Measurements from ENCODE around the gene PRF1. TPM values are rescaled to one million over a fixed set of nuclear protein-coding genes. Genes with fewer than 3 reads are reported as not detected.
A peak's percentile ranks its signal among the peaks of the same experiment; 100 is the strongest.

Gene PRF1
- total and polyA plus RNA-seq, 2 donors (not counting 1 experiment from before 2014, with no cell fraction given), result not detected

DNA sequence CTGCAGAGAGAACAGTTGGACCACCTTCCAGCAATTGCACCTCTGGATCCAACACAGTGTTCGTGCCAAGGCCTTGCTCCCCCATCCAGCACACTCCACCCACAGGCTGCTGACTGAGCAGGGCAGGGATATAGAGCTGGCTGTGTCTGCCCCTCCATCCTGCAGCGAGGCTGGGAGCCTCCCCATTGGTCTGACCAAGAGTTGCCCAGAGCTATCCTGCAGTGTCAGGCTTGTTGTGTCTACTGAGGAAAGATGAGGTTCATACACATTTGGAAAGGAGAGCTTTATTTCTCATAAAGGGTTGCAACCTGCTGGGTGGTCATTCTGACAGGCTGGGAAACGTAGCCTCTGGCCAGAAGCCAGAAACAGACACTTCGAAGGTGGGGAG, 27.1 kb downstream of the PRF1 start:
- H3K79me2 ChIP-seq (ENCODE audit: control insufficient read depth, insufficient read depth, low read length), result no peaks in the 10 kb centered on the region
- no peak overlapping the region for H3K27ac ChIP-seq (ENCODE audit: insufficient read depth, low read length)
- H3K27me3 ChIP-seq (ENCODE audit: control insufficient read depth, insufficient read depth, low read length), result no peaks in the 10 kb centered on the region
- no peaks in the 10 kb centered on the region for H3K4me1 ChIP-seq (ENCODE audit: control insufficient read depth, extremely low read depth, insufficient read depth, low read length)
- no peaks in the 10 kb centered on the region for H3K9me3 ChIP-seq (ENCODE audit: control insufficient read depth, insufficient read depth, low read depth, low read length)
- no peak overlapping the region for H3K9ac ChIP-seq (ENCODE audit: insufficient read depth, low read length)
- no peaks in the 10 kb centered on the region for H3K36me3 ChIP-seq (ENCODE audit: control insufficient read depth, insufficient read depth, low read length)
- no peak overlapping the region for H2AFZ ChIP-seq (ENCODE audit: low read length)
- TF ChIP-seq, protein P1, sequence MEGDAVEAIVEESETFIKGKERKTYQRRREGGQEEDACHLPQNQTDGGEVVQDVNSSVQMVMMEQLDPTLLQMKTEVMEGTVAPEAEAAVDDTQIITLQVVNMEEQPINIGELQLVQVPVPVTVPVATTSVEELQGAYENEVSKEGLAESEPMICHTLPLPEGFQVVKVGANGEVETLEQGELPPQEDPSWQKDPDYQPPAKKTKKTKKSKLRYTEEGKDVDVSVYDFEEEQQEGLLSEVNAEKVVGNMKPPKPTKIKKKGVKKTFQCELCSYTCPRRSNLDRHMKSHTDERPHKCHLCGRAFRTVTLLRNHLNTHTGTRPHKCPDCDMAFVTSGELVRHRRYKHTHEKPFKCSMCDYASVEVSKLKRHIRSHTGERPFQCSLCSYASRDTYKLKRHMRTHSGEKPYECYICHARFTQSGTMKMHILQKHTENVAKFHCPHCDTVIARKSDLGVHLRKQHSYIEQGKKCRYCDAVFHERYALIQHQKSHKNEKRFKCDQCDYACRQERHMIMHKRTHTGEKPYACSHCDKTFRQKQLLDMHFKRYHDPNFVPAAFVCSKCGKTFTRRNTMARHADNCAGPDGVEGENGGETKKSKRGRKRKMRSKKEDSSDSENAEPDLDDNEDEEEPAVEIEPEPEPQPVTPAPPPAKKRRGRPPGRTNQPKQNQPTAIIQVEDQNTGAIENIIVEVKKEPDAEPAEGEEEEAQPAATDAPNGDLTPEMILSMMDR (conservative IDR thresholded peaks at IDR 0.05 in 1 of 2, IDR thresholded peaks at IDR 0.05 in 1 of 2; ENCODE audit: low read depth in 1 of 2, low read length in 2 of 2), result no peak
- no peak for TF ChIP-seq EZH2 (IDR thresholded peaks at IDR 0.05; ENCODE audit: low read length, missing control alignments)
- no peak overlapping the region for H3K4me3 ChIP-seq (replicated peaks in 1 of 4; ENCODE audit: control extremely low read depth in 1 of 4, insufficient read depth in 1 of 4, low read depth in 3 of 4, low read length in 4 of 4)
- no peak overlapping the region for H3K4me2 ChIP-seq (ENCODE audit: extremely low read depth, insufficient read depth, low read length)
- DNase-seq (ENCODE audit: low read depth in 2 of 2), result peak in 1 of 2 donors; percentile 41
- no peaks in the 10 kb centered on the region for H4K20me1 ChIP-seq (ENCODE audit: control insufficient read depth, extremely low read depth, insufficient read depth, low read length)

DNA sequence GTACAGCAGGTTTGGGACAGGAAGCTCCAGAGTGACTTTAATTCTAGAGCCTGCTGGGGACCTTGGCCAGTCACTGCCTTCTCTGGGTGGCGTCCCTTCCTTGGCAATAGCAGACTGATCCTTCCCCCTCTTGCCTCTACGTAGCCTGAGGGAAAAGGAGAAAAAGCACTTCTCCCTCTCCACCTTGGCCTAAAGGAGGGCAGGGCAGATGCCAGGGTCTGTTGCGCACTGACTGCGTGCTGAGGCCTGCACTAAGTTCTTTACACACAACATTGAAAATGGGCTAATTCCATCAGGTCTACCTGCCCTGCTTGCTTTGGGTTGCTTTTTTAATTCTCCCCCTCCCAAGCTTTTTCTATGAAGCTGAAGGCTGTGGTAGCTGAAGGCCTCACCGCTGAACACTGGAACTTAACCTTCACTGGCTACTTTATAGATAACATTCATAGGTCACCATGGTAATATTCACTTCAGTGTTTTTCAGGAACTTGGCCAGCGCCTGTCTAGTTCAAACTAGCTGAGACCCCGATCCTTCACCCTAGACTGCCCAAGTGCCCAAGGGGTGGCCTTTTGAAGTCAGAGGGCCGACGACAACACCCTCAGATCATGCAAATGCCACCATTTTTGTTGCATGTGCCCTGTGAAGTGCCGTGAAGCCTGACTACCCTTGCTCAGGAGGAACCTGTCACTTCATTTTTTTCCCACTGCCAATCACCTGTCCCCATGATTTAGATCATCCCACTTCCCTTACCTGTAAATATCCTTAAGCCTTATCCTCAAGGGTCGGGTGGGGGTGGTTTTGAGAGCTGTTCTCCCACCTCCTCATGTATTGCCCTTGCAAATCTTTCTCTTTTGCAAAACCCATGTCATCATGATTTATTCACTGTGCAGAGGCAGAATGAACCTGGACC, 28.7 kb downstream of the PRF1 start:
- no peak overlapping the region for H3K4me3 ChIP-seq (replicated peaks in 1 of 4; ENCODE audit: control extremely low read depth in 1 of 4, insufficient read depth in 1 of 4, low read depth in 3 of 4, low read length in 4 of 4)
- no peaks in the 10 kb centered on the region for H3K36me3 ChIP-seq (ENCODE audit: control insufficient read depth, insufficient read depth, low read length)
- no peaks in the 10 kb centered on the region for H4K20me1 ChIP-seq (ENCODE audit: control insufficient read depth, extremely low read depth, insufficient read depth, low read length)
- no peak overlapping the region for H2AFZ ChIP-seq (ENCODE audit: low read length)
- no peak for DNase-seq (ENCODE audit: low read depth in 2 of 2)
- TF ChIP-seq, protein P1 (conservative IDR thresholded peaks at IDR 0.05 in 1 of 2, IDR thresholded peaks at IDR 0.05 in 1 of 2; ENCODE audit: low read depth in 1 of 2, low read length in 2 of 2), result no peak
- no peak for TF ChIP-seq EZH2 (IDR thresholded peaks at IDR 0.05; ENCODE audit: low read length, missing control alignments)
- H3K27me3 ChIP-seq (ENCODE audit: control insufficient read depth, insufficient read depth, low read length), result no peaks in the 10 kb centered on the region
- H3K79me2 ChIP-seq (ENCODE audit: control insufficient read depth, insufficient read depth, low read length), result no peaks in the 10 kb centered on the region
- no peak overlapping the region for H3K27ac ChIP-seq (ENCODE audit: insufficient read depth, low read length)
- no peaks in the 10 kb centered on the region for H3K4me1 ChIP-seq (ENCODE audit: control insufficient read depth, extremely low read depth, insufficient read depth, low read length)
- no peaks in the 10 kb centered on the region for H3K9me3 ChIP-seq (ENCODE audit: control insufficient read depth, insufficient read depth, low read depth, low read length)
- H3K9ac ChIP-seq (ENCODE audit: insufficient read depth, low read length), result no peak overlapping the region
- H3K4me2 ChIP-seq (ENCODE audit: extremely low read depth, insufficient read depth, low read length), result no peak overlapping the region

DNA sequence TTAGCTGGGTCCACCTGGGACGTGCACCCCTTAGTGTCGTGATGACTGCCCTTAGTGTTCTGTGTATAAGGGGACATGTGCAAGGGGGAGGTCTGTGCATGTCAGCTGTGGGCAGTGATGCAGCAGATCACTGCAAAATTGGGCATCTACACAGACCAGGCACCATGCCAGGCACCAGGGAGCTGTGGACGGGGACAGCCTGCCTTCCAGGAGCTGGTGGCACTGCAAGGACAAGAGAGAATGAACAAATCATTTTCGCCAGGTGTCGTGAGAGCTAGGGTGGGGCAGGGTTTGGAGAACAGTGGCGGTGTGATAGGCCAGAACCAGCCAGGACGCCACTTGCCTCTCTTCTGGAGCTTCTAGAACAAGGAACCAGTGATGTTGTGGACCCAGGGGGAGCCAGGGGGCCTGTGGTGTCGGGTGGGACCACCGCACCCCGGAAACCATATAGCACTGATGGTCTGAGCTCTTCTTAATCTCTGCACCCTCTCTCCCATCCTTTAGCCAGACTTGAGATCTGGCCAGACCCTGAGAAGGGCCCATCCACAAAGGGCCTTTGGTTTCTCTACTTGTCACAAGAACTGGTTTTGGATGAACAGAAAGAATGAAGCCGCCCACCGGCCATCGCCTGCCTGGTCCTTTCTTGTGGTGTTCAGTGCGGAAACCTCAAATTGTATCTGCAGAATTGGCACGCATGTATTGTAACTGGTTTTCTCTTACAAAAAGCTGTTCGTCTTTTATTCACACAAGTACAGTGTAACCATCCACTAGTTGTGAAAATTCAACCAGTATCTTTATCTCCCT, 30.7 kb downstream of the PRF1 start:
- no peak for TF ChIP-seq EZH2 (IDR thresholded peaks at IDR 0.05; ENCODE audit: low read length, missing control alignments)
- TF ChIP-seq, protein P1 (conservative IDR thresholded peaks at IDR 0.05 in 1 of 2, IDR thresholded peaks at IDR 0.05 in 1 of 2; ENCODE audit: low read depth in 1 of 2, low read length in 2 of 2), result no peak
- Histone ChIP-seq H3K4me2 (ENCODE audit: extremely low read depth, insufficient read depth, low read length) (no peak overlapping the region), H3K9me3 (ENCODE audit: control insufficient read depth, insufficient read depth, low read depth, low read length) (no peaks in the 10 kb centered on the region), H3K9ac (ENCODE audit: insufficient read depth, low read length) (no peak overlapping the region), H3K27ac (ENCODE audit: insufficient read depth, low read length) (no peak overlapping the region), H3K4me3 (replicated peaks in 1 of 4; ENCODE audit: control extremely low read depth in 1 of 4, insufficient read depth in 1 of 4, low read depth in 3 of 4, low read length in 4 of 4) (no peak overlapping the region), H3K4me1 (ENCODE audit: control insufficient read depth, extremely low read depth, insufficient read depth, low read length) (no peaks in the 10 kb centered on the region), H3K27me3 (ENCODE audit: control insufficient read depth, insufficient read depth, low read length) (no peaks in the 10 kb centered on the region), H3K79me2 (ENCODE audit: control insufficient read depth, insufficient read depth, low read length) (no peaks in the 10 kb centered on the region), H3K36me3 (ENCODE audit: control insufficient read depth, insufficient read depth, low read length) (no peaks in the 10 kb centered on the region), H2AFZ (ENCODE audit: low read length) (no peak overlapping the region), H4K20me1 (ENCODE audit: control insufficient read depth, extremely low read depth, insufficient read depth, low read length) (no peaks in the 10 kb centered on the region)
- no peak for DNase-seq (ENCODE audit: low read depth in 2 of 2)
